Endothelial cell of umbilical vein (primary cell): Measurements from ENCODE around the gene GIMAP1. TPM values are rescaled to one million over a fixed set of nuclear protein-coding genes. Genes with fewer than 3 reads are reported as not detected.

Experiments used
- BruUV-seq: library from RNA; stranded (reverse); fragments of 400-500 nt; replicated peaks from 2 replicates; lab custom pipeline; 2021; lab: Mats Ljungman, UMichigan
- CTCF ChIA-PET: fragments of 300-600, 350-600 bp; sonication (Branson Sonifier 250); formaldehyde crosslinking; loops from one replicate; lab custom pipeline; 2021; ENCODE audit warnings: antibody characterized with exemption, inconsistent platforms; lab: Charles Lee
- POLR2A ChIA-PET: fragments of 300-600, 350-600 bp; sonication (Branson Sonifier 250); formaldehyde crosslinking; loops from one replicate; lab custom pipeline; 2021; ENCODE audit warnings: antibody characterized with exemption, inconsistent platforms; lab: Charles Lee
- DNase-seq: peaks from one replicate; pipeline ENCODE4 v3.0.0-alpha.2; 2011; ENCODE audit warnings: low read depth, low spot score
- FAIRE-seq: peaks from 2 replicates; lab custom pipeline; 2011; peaks lifted over from hg19 to GRCh38; lab: Jason Lieb, UNC
- H2AFZ ChIP-seq: 2 replicates; pipeline ENCODE4 v1.6.0; 2012; ENCODE audit warnings: low read depth, low read length, control low read depth, inconsistent platforms
- H3K27ac ChIP-seq: 2 replicates; pipeline ENCODE4 v1.5.1; 2011; ENCODE audit warnings: low read depth, mild to moderate bottlenecking, control low read depth, low read length, moderate library complexity; ENCODE audit not compliant: insufficient read depth
- H3K27me3 ChIP-seq, 2 experiments: 2 replicates each; pipeline versions ENCODE4 v1.6.0 to v1.6.1; 2011; ENCODE audit warnings: low read length in 2 of 2, mixed read lengths in 1 of 2; ENCODE audit not compliant: control insufficient read depth in 2 of 2, insufficient read depth in 2 of 2
- H3K36me3 ChIP-seq, 2 experiments: 2 replicates in 1 of 2; 3 replicates in 1 of 2; pipeline ENCODE4 v1.5.1; 2011; ENCODE audit warnings: low read length in 2 of 2, mild to moderate bottlenecking in 1 of 2, moderate library complexity in 1 of 2; ENCODE audit not compliant: control insufficient read depth in 2 of 2, insufficient read depth in 2 of 2; ENCODE audit errors: extremely low read depth in 1 of 2
- H3K4me1 ChIP-seq: 3 replicates; pipeline ENCODE4 v1.5.1; 2011; ENCODE audit warnings: mild to moderate bottlenecking, low read length; ENCODE audit not compliant: control insufficient read depth, insufficient read depth; ENCODE audit errors: extremely low read depth
- H3K4me2 ChIP-seq: 2 replicates; pipeline ENCODE4 v1.6.1; 2011; ENCODE audit warnings: low read length, control low read depth, mixed read lengths; ENCODE audit not compliant: insufficient read depth
- H3K4me3 ChIP-seq, 3 experiments: fragments of 200-600 bp in 1 of 3; sonication (generic), shearing (Covaris generic) in 1 of 3; replicated peaks in 1 of 3; 2 replicates each; pipeline ENCODE4 v1.5.1; 2011 to 2016; ENCODE audit warnings: control low read depth in 3 of 3, low read length in 3 of 3, mild to moderate bottlenecking in 2 of 3, inconsistent platforms in 1 of 3, low read depth in 1 of 3, moderate library complexity in 1 of 3; ENCODE audit not compliant: insufficient read depth in 1 of 3
- H3K79me2 ChIP-seq: 2 replicates; pipeline ENCODE4 v1.6.0; 2012; ENCODE audit warnings: low read length, inconsistent platforms; ENCODE audit not compliant: control insufficient read depth, insufficient read depth
- H3K9ac ChIP-seq: replicated peaks from 2 replicates; pipeline ENCODE3; 2011; ENCODE audit warnings: low read length, control low read depth; ENCODE audit not compliant: insufficient read depth; ENCODE audit errors: extremely low read depth
- H3K9me1 ChIP-seq: replicated peaks from 3 replicates; pipeline ENCODE4 v1.6.0; 2011; ENCODE audit warnings: mild to moderate bottlenecking, low read length; ENCODE audit not compliant: control insufficient read depth, insufficient read depth; ENCODE audit errors: extremely low read depth
- H3K9me3 ChIP-seq: replicated peaks from 2 replicates; pipeline ENCODE4 v1.5.1; 2012; ENCODE audit warnings: low read length, inconsistent platforms; ENCODE audit not compliant: control insufficient read depth, insufficient read depth
- H4K20me1 ChIP-seq: replicated peaks from 2 replicates; pipeline ENCODE3; 2011; ENCODE audit warnings: mild to moderate bottlenecking, low read length; ENCODE audit not compliant: control insufficient read depth, insufficient read depth; ENCODE audit errors: extremely low read depth
- EZH2 ChIP-seq: IDR thresholded peaks from 2 replicates; pipeline ENCODE4 v1.6.1; 2012; ENCODE audit warnings: borderline replicate concordance, low read depth, mild to moderate bottlenecking, moderate library complexity, low read length, inconsistent platforms; ENCODE audit not compliant: severe bottlenecking
- FOS ChIP-seq: IDR thresholded peaks from 2 replicates; pipeline ENCODE4 v1.6.1; 2011; ENCODE audit warnings: mild to moderate bottlenecking, low read length, moderate library complexity, borderline replicate concordance; ENCODE audit not compliant: insufficient read depth
- GATA2 ChIP-seq: IDR thresholded peaks from 2 replicates; pipeline ENCODE4 v1.7.0; 2011; ENCODE audit warnings: low read depth, mild to moderate bottlenecking, moderate library complexity, mixed read lengths, low read length; ENCODE audit not compliant: insufficient read length, insufficient read depth
- JUN ChIP-seq: IDR thresholded peaks from 2 replicates; pipeline ENCODE4 v1.6.1; 2011; ENCODE audit warnings: borderline replicate concordance, low read depth; ENCODE audit not compliant: insufficient read length, insufficient read depth
- MYC ChIP-seq: IDR thresholded peaks from one replicate; pipeline ENCODE4 v1.6.1; 2011; ENCODE audit warnings: mild to moderate bottlenecking, low read depth, low read length
- POLR2A ChIP-seq: IDR thresholded peaks from 2 replicates; pipeline ENCODE4 v1.6.1; 2012; ENCODE audit warnings: low read depth, mild to moderate bottlenecking, control low read depth, low read length
- POLR2AphosphoS5 ChIP-seq: IDR thresholded peaks from 2 replicates; pipeline ENCODE4 v1.6.1; 2012; ENCODE audit warnings: low read depth, mild to moderate bottlenecking, control low read depth, low read length, moderate library complexity; ENCODE audit not compliant: insufficient read depth
- dilution Hi-C: fragments of 300-500 bp; cut with MboI; formaldehyde crosslinking; loops from one replicate; pipeline ENCODE4 v1.15.0; 2019; ENCODE audit warnings: low sequenced_read_pairs; ENCODE audit not compliant: extremely low pct_ligation_motif_present
- intact Hi-C: fragments of 100-400 bp; cut with micrococcal nuclease; formaldehyde crosslinking; loops from one replicate; pipeline ENCODE4 v1.10.0; 2022
- polyA plus RNA-seq, 4 experiments: library from polyadenylated mRNA; depleted of rRNA in 3 of 4; stranded (reverse) in 3 of 4; unstranded in 1 of 4; fragments of >200 nt; gene quantifications; 2 replicates each; pipeline versions ENCODE4 v1.2.1 to v1.2.3, GENCODE V29; 2011 to 2012; ENCODE audit warnings: missing spikeins in 1 of 4
- total RNA-seq: library from RNA; stranded (reverse); gene quantifications from 2 replicates; pipeline ENCODE4 v1.2.3, GENCODE V29; 2021
- TF ChIP-seq, protein P1 (sequence below), 2 donors: IDR thresholded peaks; 1 replicate in 1 of 2; 2 replicates in 1 of 2; pipeline ENCODE4 v1.5.1; 2011; ENCODE audit warnings: low read length in 2 of 2, mild to moderate bottlenecking in 2 of 2, moderate library complexity in 2 of 2, control low read depth in 1 of 2, inconsistent platforms in 1 of 2, low read depth in 1 of 2; ENCODE audit not compliant: insufficient read depth in 1 of 2; ENCODE audit errors: extremely low read depth in 1 of 2
- TF ChIP-seq, protein P2 (sequence below): IDR thresholded peaks from 2 replicates; pipeline ENCODE4 v1.6.1; 2011; ENCODE audit not compliant: insufficient read depth, insufficient read length

GIMAP1 gene
- total and polyA plus RNA-seq, 2 donors (not counting 3 experiments of a cell fraction or from before 2014, with no cell fraction given): 10.0 to 11.9 TPM

DNA sequence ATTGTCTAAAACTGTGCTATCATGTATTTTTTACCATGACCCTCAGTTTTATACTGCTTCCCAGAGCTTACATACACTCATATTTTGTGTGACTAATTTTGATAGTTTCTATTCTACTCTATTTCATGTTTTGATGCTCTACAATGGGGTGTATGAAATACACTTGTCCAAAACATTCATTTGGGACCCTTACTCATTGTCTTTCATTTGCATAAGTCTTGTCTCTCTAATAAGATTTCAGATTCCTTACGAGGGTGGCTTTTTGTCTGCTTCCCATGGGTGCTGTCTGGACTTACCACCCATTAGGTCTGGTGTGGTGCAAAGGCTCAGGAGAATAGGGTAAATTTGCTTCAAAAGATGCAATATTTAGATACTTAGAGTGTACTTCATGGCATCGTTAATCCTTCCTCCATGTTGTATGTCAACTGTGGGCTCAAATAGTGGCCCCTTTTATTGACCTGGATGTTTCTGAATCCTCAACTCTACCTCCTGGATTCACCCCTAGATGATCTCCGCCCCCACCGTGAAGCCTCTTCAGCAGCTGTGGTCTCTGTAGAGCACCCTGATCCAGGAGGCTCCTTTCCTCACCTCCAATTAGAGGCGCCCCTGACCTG is 17.2 kb downstream of the GIMAP1 start:
- ChIA-PET CTCF (no interaction called here), POLR2A (no interaction called here)
- H3K27me3 ChIP-seq: no peaks in the 10 kb centered on the region
- H3K9me3 ChIP-seq: no peaks in the 10 kb centered on the region
- dilution Hi-C loops: no loop called here
- no peaks in the 10 kb centered on the region for H3K9me1 ChIP-seq
- peaks cover 16% of the 10 kb centered on the region for H3K4me1 ChIP-seq
- FAIRE-seq (no peak), DNase-seq (no peak)
- no peaks in the 10 kb centered on the region for H3K79me2 ChIP-seq
- no peaks in the 10 kb centered on the region for H3K36me3 ChIP-seq
- H3K4me2 ChIP-seq: no peak overlapping the region
- H4K20me1 ChIP-seq: no peaks in the 10 kb centered on the region
- TF ChIP-seq, protein P1, sequence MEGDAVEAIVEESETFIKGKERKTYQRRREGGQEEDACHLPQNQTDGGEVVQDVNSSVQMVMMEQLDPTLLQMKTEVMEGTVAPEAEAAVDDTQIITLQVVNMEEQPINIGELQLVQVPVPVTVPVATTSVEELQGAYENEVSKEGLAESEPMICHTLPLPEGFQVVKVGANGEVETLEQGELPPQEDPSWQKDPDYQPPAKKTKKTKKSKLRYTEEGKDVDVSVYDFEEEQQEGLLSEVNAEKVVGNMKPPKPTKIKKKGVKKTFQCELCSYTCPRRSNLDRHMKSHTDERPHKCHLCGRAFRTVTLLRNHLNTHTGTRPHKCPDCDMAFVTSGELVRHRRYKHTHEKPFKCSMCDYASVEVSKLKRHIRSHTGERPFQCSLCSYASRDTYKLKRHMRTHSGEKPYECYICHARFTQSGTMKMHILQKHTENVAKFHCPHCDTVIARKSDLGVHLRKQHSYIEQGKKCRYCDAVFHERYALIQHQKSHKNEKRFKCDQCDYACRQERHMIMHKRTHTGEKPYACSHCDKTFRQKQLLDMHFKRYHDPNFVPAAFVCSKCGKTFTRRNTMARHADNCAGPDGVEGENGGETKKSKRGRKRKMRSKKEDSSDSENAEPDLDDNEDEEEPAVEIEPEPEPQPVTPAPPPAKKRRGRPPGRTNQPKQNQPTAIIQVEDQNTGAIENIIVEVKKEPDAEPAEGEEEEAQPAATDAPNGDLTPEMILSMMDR (IDR thresholded peaks at IDR 0.05; ENCODE audit: extremely low read depth in 1 of 2, insufficient read depth in 1 of 2, low read depth in 1 of 2, low read length in 2 of 2): no peak
- TF ChIP-seq MYC: no peak
- TF ChIP-seq FOS: no peak
- TF ChIP-seq JUN: no peak
- intact Hi-C loops: no loop called here
- no peak overlapping the region for H2AFZ ChIP-seq
- no TSS peak for BruUV-seq
- no peak overlapping the region for H3K4me3 ChIP-seq
- H3K27ac ChIP-seq: no peak overlapping the region
- no peak overlapping the region for H3K9ac ChIP-seq

DNA sequence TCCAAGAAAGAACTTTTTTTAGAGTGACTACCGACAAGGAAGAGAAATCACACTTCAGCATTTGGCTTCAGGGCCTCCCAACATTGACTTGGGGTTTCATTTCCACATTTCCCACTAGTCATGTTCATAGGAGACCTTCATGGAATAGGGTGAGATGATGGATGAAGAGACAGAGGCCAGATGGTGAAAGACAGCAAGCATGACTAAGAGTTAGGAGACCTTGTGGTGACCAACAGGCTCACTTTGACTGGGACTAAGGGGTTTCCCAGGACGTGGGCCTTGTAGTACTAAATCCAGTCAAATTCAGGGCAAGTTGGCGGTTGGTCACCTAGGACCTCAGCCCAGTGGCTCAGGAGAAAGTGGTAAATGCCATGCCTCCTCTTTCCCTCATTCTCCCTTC is 17.8 kb downstream of the GIMAP1 start:
- no peak overlapping the region for H3K4me3 ChIP-seq
- ChIA-PET POLR2A (no interaction called here), CTCF (interaction anchor here (1.1 kb wide), 1 partner anchor 11 kb away, joined by 3 read pairs; no protein-coding TSS in a partner anchor)
- no peak for DNase-seq
- peaks cover 22% of the 10 kb centered on the region for H3K4me1 ChIP-seq
- no peaks in the 10 kb centered on the region for H3K9me3 ChIP-seq
- no peak for FAIRE-seq
- TF ChIP-seq EZH2 (no peak), MYC (no peak), JUN (no peak), FOS (no peak), POLR2A (no peak), POLR2AphosphoS5 (no peak), GATA2 (no peak)
- TF ChIP-seq, protein P1 (IDR thresholded peaks at IDR 0.05; ENCODE audit: extremely low read depth in 1 of 2, insufficient read depth in 1 of 2, low read depth in 1 of 2, low read length in 2 of 2): no peak
- TF ChIP-seq, protein P2, sequence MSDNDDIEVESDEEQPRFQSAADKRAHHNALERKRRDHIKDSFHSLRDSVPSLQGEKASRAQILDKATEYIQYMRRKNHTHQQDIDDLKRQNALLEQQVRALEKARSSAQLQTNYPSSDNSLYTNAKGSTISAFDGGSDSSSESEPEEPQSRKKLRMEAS: no peak
- intact Hi-C loops: no loop called here
- BruUV-seq: no TSS peak
- dilution Hi-C loops: no loop called here
- no peak overlapping the region for H3K27ac ChIP-seq
- no peaks in the 10 kb centered on the region for H3K79me2 ChIP-seq
- no peaks in the 10 kb centered on the region for H4K20me1 ChIP-seq
- H3K4me2 ChIP-seq: no peak overlapping the region
- H3K27me3 ChIP-seq: no peaks in the 10 kb centered on the region
- no peaks in the 10 kb centered on the region for H3K9me1 ChIP-seq
- H2AFZ ChIP-seq: no peak overlapping the region
- H3K36me3 ChIP-seq: no peaks in the 10 kb centered on the region
- no peak overlapping the region for H3K9ac ChIP-seq
